Activated naive CD8-positive, alpha-beta T cell treated with anti-CD3 and anti-CD28 coated beads for 36 hours (primary cell): ENCODE data around the gene IKZF3. TPM values are rescaled to one million over a fixed set of nuclear protein-coding genes. Genes with fewer than 3 reads are reported as not detected.
A peak's percentile ranks its signal among the peaks of the same experiment; 100 is the strongest.
"Not testable (repeated sequence)": the region's sequence is repeated elsewhere in the genome, so short reads cannot be mapped to it uniquely, and the experiment has no call there.

Experiments used
- DNase-seq: peaks from one replicate; pipeline ENCODE4 v3.0.0; 2021
- H3K27ac Mint-ChIP-seq: one replicate; pipeline ENCODE4 v1.8.0; 2022; ENCODE audit warnings: mild to moderate bottlenecking, moderate library complexity, mixed read lengths
- H3K27me3 Mint-ChIP-seq: one replicate; pipeline ENCODE4 v1.8.0; 2022; ENCODE audit warnings: mild to moderate bottlenecking, mixed read lengths
- H3K36me3 Mint-ChIP-seq: one replicate; pipeline ENCODE4 v1.8.0; 2021; ENCODE audit warnings: mild to moderate bottlenecking, mixed read lengths
- H3K4me1 Mint-ChIP-seq: one replicate; pipeline ENCODE4 v1.8.0; 2021; ENCODE audit warnings: mixed read lengths
- H3K4me3 Mint-ChIP-seq: one replicate; pipeline ENCODE4 v1.8.0; 2022; ENCODE audit warnings: mild to moderate bottlenecking, moderate library complexity, mixed read lengths
- H3K9me3 Mint-ChIP-seq: one replicate; pipeline ENCODE4 v1.8.0; 2022; ENCODE audit warnings: mixed read lengths
- total RNA-seq, 2 experiments: library from RNA; stranded (reverse); gene quantifications; one replicate each; pipeline ENCODE4 v1.2.3, GENCODE V29; 2021

IKZF3 gene
- total RNA-seq, 2 experiments from 2014 or later, result 43.9 to 44.6 TPM

DNA sequence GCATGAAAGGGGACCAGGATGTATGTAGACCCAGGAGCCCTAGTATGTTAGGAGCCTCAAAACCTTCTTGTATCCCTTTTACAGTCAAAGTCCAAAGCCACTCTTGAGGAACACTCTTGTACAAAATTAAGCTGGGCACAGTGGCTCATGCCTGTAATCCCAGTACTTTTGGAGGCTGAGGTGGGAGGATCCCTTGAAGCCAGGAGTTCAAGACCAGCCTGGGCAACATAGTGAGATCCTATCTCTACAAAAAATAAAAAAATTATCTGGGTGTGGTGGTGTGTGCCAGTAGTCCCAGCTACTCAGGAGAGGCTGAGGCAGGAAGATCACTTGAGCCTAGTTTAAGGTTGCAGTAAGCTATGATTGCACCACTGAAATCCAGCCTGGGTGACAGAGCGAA lies 138.2 kb downstream of the IKZF3 start:
- not testable (repeated sequence) for H3K36me3 Mint-ChIP-seq, DNase-seq, H3K27me3 Mint-ChIP-seq, H3K9me3 Mint-ChIP-seq, H3K4me3 Mint-ChIP-seq, H3K27ac Mint-ChIP-seq
- H3K4me1 Mint-ChIP-seq, result peaks cover 19% of the 10 kb centered on the region

DNA sequence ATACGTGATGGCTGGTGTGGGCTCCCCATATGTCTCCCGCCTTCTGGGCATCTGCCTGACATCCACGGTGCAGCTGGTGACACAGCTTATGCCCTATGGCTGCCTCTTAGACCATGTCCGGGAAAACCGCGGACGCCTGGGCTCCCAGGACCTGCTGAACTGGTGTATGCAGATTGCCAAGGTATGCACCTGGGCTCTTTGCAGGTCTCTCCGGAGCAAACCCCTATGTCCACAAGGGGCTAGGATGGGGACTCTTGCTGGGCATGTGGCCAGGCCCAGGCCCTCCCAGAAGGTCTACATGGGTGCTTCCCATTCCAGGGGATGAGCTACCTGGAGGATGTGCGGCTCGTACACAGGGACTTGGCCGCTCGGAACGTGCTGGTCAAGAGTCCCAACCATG lies 139.4 kb downstream of the IKZF3 start:
- Mint-ChIP-seq H3K4me3 (no peak overlapping the region), H3K9me3 (no peaks in the 10 kb centered on the region), H3K27me3 (no peaks in the 10 kb centered on the region), H3K4me1 (peaks cover 20% of the 10 kb centered on the region), H3K27ac (no peak overlapping the region), H3K36me3 (no peaks in the 10 kb centered on the region)
- DNase-seq, result no peak

DNA sequence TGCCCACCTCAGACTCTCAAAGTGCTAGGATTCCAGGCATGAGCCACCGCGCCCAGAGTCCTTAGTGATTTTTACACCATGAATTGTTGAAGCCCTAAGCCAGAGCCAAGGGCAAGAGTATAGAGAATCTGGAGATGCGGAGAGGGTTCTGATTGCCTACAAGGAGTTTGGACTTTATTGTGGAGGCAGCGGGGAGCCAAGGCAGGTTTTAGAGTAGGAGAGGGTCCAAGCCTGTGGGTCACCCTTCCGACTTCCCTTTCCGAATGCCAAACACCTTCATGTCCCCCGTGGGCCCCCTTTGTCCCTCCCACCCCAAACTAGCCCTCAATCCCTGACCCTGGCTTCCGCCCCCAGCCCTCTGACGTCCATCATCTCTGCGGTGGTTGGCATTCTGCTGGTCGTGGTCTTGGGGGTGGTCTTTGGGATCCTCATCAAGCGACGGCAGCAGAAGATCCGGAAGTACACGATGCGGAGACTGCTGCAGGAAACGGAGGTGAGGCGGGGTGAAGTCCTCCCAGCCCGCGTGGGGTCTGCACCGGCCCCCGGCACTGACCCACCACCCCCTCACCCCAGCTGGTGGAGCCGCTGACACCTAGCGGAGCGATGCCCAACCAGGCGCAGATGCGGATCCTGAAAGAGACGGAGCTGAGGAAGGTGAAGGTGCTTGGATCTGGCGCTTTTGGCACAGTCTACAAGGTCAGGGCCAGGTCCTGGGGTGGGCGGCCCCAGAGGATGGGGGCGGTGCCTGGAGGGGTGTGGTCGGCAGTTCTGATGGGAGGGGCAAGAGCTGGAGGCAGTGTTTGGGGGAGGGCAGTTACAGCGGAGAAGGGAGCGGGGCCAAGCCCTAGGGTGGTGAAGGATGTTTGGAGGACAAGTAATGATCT lies 140.9 kb downstream of the IKZF3 start:
- Mint-ChIP-seq H3K4me1 (peaks cover 7% of the 10 kb centered on the region), H3K36me3 (no peaks in the 10 kb centered on the region), H3K27me3 (no peaks in the 10 kb centered on the region), H3K9me3 (no peaks in the 10 kb centered on the region), H3K4me3 (no peak overlapping the region), H3K27ac (no peak overlapping the region)
- DNase-seq, result peak; percentile 37

DNA sequence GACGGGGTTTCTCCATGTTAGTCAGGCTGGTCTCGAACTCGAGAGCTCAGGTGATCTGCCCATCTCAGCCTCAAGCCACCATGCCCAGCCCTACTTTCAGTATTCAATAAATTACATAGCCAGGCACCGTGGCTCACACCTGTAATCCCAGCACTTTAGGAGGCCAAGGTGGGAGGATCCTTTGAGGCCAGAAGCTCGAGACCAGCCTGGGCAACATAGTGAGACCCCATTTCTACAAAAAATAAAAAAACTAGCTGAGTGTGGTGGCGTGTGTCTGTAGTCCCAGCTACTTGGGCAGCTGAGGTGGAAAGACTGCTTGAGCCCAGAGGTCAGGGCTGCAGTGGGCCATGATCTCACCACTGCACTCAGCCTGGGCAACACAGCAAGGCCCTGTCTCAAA lies 142.0 kb downstream of the IKZF3 start:
- DNase-seq, result no peak
- H3K36me3 Mint-ChIP-seq, result no peaks in the 10 kb centered on the region
- no peaks in the 10 kb centered on the region for H3K27me3 Mint-ChIP-seq
- H3K4me1 Mint-ChIP-seq, result peaks cover 7% of the 10 kb centered on the region
- no peak overlapping the region for H3K4me3 Mint-ChIP-seq
- H3K27ac Mint-ChIP-seq, result no peak overlapping the region
- H3K9me3 Mint-ChIP-seq, result no peaks in the 10 kb centered on the region

DNA sequence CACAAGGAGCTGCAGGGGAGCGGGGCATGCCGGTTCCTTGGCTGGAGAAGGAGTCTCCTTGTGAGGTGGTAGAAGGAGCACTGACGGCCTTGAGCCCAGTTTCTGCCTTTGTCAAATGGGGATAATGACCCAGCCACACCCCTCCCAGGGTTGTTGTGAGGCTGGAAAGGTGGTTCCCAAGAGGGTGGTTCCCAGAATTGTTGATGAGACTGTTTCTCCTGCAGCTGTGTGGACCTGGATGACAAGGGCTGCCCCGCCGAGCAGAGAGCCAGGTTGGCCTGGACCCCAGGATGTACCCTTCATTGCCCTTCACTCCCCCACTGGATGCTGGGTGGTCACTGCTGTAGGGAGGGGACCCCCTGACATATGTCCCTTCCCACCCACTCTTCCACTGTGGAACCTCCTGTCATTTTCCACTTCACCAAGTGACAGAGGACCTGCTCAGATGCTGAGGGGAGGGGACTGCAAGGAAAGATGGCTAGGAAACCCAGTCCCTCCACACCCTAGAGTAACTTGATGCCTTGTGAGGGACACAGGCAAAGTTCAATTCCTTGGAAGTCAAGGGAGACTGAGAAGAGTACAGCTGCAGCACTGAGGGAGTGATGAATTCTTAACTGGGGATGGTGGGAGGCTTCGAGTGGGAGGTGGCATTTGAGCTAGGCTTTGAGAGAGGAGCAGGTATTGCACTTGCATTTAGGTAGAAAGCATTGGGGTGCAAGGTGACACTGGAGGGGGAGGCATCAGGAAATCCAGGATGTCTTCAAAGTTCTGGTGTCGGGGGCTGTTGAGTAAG lies 144.4 kb downstream of the IKZF3 start:
- no peak overlapping the region for H3K4me3 Mint-ChIP-seq
- H3K9me3 Mint-ChIP-seq, result no peaks in the 10 kb centered on the region
- no peak for DNase-seq
- no peaks in the 10 kb centered on the region for H3K36me3 Mint-ChIP-seq
- H3K27ac Mint-ChIP-seq, result no peak overlapping the region
- no peaks in the 10 kb centered on the region for H3K27me3 Mint-ChIP-seq
- peaks cover 5% of the 10 kb centered on the region for H3K4me1 Mint-ChIP-seq

DNA sequence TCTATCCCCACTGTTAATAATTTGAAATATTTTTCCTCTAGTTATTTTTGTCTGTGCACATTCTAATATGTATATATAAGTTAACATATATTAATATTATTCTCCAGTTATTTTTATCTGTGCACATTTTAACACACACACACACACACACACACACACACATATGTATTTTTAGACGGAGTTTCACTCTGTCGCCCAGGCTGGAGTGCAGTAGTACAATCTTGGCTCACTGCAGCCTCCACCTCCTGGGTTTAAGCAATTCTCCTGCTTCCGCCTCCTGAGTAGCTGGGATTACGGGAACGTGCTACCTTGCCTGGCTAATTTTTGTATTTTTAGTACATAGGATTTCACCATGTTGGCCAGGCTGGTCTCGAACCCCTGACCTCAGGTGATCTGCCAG lies 146.5 kb downstream of the IKZF3 start:
- DNase-seq, result no peak
- peaks cover 2% of the 10 kb centered on the region for H3K4me1 Mint-ChIP-seq
- no peaks in the 10 kb centered on the region for H3K9me3 Mint-ChIP-seq
- H3K36me3 Mint-ChIP-seq, result no peaks in the 10 kb centered on the region
- H3K27me3 Mint-ChIP-seq, result no peaks in the 10 kb centered on the region
- H3K4me3 Mint-ChIP-seq, result no peak overlapping the region
- no peak overlapping the region for H3K27ac Mint-ChIP-seq

DNA sequence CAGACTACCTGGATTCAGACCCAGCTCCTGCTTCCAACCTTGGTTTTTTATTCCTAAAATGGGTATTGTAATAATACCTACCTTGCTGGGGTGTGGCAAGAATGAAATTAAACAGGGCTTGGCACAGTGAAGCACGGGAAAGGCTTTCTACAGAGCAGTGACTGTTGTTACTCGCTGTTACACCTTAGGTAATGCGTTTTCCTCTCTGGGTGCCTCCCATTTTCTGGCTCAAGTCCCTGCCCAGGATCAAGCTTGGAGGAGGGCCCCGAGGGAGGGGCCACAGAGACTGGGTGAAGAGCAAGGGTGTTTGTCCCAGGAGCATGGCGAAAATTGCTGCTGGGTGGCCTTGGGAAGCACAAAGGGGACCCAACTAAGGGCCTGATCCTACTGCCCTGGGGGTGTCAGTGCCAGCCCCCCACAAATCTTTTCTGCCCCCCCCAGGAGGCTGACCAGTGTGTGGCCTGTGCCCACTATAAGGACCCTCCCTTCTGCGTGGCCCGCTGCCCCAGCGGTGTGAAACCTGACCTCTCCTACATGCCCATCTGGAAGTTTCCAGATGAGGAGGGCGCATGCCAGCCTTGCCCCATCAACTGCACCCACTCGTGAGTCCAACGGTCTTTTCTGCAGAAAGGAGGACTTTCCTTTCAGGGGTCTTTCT lies 147.1 kb downstream of the IKZF3 start:
- no peak overlapping the region for H3K27ac Mint-ChIP-seq
- peaks cover 2% of the 10 kb centered on the region for H3K4me1 Mint-ChIP-seq

DNA sequence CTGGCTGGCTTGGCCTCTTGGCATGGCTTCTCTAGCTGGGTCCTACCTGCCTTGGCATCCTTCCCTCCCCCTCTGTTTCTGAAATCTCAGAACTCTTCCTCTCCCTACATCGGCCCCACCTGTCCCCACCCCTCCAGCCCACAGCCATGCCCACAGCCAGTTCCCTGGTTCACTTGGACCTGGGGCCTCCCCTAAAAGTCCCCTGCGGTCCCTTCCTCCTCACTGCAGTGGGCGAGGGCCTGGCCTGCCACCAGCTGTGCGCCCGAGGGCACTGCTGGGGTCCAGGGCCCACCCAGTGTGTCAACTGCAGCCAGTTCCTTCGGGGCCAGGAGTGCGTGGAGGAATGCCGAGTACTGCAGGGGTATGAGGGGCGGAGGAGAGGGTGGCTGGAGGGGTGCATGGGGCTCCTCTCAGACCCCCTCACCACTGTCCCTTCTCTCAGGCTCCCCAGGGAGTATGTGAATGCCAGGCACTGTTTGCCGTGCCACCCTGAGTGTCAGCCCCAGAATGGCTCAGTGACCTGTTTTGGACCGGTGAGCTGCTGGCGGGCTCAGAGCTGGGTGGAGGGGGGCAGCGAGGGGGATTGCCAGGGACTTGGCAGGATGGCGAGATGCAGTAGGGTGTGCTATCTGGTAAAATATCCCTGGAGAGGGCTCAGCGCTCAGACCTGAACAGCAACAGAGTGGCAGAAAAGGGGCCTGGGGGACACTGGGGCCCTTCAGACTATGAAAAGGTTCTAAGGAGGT lies 147.9 kb downstream of the IKZF3 start:
- Mint-ChIP-seq H3K4me1 (peaks cover 2% of the 10 kb centered on the region), H3K4me3 (no peak overlapping the region), H3K36me3 (no peaks in the 10 kb centered on the region), H3K27ac (no peak overlapping the region), H3K27me3 (no peaks in the 10 kb centered on the region), H3K9me3 (no peaks in the 10 kb centered on the region)
- DNase-seq, result no peak

More for the DNA sequence above, 147.1 kb downstream of the IKZF3 start:
- H3K4me3 Mint-ChIP-seq, result no peak overlapping the region
- no peaks in the 10 kb centered on the region for H3K36me3 Mint-ChIP-seq
- H3K9me3 Mint-ChIP-seq, result no peaks in the 10 kb centered on the region
- no peak for DNase-seq
- H3K27me3 Mint-ChIP-seq, result no peaks in the 10 kb centered on the region

DNA sequence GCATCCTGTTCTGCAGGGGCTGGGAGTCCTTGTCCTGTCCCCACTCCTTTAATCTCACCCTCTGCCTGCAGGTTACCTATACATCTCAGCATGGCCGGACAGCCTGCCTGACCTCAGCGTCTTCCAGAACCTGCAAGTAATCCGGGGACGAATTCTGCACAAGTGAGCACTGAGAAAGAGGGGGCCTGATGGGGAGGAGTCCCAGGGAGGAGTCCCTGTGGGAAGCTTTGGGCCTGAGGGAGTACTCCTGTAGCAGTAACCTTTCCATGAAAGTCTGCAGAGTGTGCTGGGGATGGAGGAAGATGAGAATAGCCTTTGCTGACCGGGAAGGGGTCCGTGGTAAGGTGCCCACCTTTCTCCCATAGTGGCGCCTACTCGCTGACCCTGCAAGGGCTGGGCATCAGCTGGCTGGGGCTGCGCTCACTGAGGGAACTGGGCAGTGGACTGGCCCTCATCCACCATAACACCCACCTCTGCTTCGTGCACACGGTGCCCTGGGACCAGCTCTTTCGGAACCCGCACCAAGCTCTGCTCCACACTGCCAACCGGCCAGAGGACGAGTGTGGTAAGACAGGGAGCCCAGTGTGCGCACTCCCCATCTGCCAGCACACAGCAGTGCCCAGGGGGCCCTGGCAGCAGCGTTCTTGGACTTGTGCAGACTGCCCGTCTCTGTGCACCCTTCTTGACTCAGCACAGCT lies 148.6 kb downstream of the IKZF3 start:
- H3K36me3 Mint-ChIP-seq, result no peaks in the 10 kb centered on the region
- no peaks in the 10 kb centered on the region for H3K9me3 Mint-ChIP-seq
- H3K27me3 Mint-ChIP-seq, result no peaks in the 10 kb centered on the region
- no peak overlapping the region for H3K27ac Mint-ChIP-seq
- H3K4me1 Mint-ChIP-seq, result peaks cover 2% of the 10 kb centered on the region
- H3K4me3 Mint-ChIP-seq, result no peak overlapping the region
- DNase-seq, result no peak

DNA sequence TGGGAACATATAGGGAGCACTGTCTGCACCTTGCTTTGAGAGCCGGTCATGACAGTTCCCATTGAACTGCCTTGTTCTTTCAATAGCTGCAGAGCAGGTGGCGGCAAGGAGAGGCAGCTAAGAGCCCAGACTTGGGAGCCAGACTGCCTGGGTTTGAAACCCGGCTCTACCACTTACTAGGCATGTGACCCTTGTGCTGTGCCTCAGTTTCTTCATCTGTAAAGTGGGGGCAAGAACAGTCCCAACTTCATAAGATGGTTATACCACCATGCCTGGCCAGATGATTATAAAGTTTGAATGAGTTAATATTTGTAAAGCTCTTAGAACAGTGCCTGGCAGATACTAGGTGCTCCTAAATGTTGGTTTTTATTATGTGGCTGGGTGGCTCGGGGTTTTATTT lies 149.9 kb downstream of the IKZF3 start:
- H3K36me3 Mint-ChIP-seq, result no peaks in the 10 kb centered on the region
- no peaks in the 10 kb centered on the region for H3K4me1 Mint-ChIP-seq
- H3K27me3 Mint-ChIP-seq, result no peaks in the 10 kb centered on the region
- H3K4me3 Mint-ChIP-seq, result no peak overlapping the region
- H3K9me3 Mint-ChIP-seq, result no peaks in the 10 kb centered on the region
- no peak for DNase-seq
- no peak overlapping the region for H3K27ac Mint-ChIP-seq

DNA sequence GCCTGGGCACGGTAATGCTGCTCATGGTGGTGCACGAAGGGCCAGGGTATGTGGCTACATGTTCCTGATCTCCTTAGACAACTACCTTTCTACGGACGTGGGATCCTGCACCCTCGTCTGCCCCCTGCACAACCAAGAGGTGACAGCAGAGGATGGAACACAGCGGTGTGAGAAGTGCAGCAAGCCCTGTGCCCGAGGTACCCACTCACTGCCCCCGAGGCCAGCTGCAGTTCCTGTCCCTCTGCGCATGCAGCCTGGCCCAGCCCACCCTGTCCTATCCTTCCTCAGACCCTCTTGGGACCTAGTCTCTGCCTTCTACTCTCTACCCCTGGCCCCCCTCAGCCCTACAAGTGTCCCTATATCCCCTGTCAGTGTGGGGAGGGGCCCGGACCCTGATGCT lies 152.3 kb downstream of the IKZF3 start:
- Mint-ChIP-seq H3K36me3 (no peaks in the 10 kb centered on the region), H3K9me3 (no peaks in the 10 kb centered on the region), H3K27ac (no peak overlapping the region), H3K4me1 (peaks cover 6% of the 10 kb centered on the region), H3K27me3 (no peaks in the 10 kb centered on the region), H3K4me3 (no peak overlapping the region)
- DNase-seq, result no peak

DNA sequence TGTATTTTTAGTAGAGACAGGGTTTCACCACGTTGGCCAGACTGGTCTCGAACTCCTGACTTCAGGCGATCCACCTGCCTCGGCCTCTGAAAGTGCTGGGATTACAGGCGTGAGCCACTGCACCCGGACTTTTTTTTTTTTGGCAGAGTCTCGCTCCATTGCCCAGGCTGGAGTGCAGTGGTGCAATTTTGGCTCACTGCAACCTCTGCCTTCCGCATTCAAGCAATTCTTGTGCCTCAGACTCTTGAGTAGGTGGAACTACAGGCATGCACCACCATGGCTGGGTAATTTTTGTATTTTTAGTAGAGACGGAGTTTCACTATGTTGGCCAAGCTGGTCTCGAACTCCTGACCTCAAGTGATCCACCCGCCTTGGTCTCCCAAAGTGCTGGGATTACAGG lies 153.0 kb downstream of the IKZF3 start:
- DNase-seq, H3K36me3 Mint-ChIP-seq, H3K27me3 Mint-ChIP-seq, H3K4me3 Mint-ChIP-seq, H3K9me3 Mint-ChIP-seq, H3K27ac Mint-ChIP-seq, H3K4me1 Mint-ChIP-seq: not testable (repeated sequence)

DNA sequence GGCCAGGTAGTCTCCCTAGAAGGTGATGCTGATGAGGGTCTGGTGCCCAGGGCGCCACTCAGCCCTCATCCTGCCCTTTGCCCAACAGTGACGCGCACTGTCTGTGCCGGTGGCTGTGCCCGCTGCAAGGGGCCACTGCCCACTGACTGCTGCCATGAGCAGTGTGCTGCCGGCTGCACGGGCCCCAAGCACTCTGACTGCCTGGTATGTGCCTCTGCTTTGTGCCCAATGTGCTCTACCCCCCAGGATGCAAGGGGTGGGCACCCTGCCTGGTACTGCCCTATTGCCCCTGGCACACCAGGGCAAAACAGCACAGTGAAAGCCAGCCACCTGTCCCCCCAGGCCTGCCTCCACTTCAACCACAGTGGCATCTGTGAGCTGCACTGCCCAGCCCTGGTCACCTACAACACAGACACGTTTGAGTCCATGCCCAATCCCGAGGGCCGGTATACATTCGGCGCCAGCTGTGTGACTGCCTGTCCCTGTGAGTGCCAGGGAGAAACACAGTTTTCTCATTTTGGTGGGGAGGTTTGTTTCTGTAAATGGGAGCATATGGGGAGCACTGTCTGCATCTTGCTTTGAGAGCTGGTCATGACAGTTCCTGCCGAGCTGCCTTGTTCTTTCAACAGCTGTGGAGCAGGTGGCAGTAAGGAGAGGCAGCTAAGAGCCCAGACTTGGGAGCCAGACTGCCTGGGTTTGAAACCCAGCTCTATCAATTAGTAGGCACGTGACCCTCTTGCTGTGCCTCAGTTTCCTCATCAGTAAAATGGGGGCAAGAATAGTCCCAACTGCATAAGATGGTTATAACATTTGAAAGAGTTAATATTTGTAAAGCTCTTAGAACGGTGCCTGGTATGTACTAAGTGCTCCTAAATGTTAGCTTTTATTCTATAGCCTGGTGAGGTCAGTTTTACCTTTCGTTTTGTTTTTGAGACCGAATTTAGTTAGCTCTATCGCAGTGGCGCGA lies 153.8 kb downstream of the IKZF3 start:
- Mint-ChIP-seq H3K4me3 (no peak overlapping the region), H3K4me1 (peaks cover 8% of the 10 kb centered on the region), H3K9me3 (no peaks in the 10 kb centered on the region), H3K27ac (no peak overlapping the region), H3K36me3 (no peaks in the 10 kb centered on the region), H3K27me3 (no peaks in the 10 kb centered on the region)
- no peak for DNase-seq
